A549 treated with ZK216348 at 1 μM for 4 hours (cell line): ENCODE measurements around the gene CHRNB2. TPM values are rescaled to one million over a fixed set of nuclear protein-coding genes. Genes with fewer than 3 reads are reported as not detected.

ENCODE experiments used
- total RNA-seq: library from RNA; stranded (reverse); fragments of 200-300 nt; extraction: Qiagen RNA extraction; gene quantifications from 5 replicates; pipeline ENCODE4 v1.2.3, GENCODE V29; 2022; ENCODE audit warnings: low read depth

CHRNB2 gene, protein sequence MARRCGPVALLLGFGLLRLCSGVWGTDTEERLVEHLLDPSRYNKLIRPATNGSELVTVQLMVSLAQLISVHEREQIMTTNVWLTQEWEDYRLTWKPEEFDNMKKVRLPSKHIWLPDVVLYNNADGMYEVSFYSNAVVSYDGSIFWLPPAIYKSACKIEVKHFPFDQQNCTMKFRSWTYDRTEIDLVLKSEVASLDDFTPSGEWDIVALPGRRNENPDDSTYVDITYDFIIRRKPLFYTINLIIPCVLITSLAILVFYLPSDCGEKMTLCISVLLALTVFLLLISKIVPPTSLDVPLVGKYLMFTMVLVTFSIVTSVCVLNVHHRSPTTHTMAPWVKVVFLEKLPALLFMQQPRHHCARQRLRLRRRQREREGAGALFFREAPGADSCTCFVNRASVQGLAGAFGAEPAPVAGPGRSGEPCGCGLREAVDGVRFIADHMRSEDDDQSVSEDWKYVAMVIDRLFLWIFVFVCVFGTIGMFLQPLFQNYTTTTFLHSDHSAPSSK
- total RNA-seq, result 0.25 to 0.48 TPM (median 0.33 TPM) in 5 replicates

DNA sequence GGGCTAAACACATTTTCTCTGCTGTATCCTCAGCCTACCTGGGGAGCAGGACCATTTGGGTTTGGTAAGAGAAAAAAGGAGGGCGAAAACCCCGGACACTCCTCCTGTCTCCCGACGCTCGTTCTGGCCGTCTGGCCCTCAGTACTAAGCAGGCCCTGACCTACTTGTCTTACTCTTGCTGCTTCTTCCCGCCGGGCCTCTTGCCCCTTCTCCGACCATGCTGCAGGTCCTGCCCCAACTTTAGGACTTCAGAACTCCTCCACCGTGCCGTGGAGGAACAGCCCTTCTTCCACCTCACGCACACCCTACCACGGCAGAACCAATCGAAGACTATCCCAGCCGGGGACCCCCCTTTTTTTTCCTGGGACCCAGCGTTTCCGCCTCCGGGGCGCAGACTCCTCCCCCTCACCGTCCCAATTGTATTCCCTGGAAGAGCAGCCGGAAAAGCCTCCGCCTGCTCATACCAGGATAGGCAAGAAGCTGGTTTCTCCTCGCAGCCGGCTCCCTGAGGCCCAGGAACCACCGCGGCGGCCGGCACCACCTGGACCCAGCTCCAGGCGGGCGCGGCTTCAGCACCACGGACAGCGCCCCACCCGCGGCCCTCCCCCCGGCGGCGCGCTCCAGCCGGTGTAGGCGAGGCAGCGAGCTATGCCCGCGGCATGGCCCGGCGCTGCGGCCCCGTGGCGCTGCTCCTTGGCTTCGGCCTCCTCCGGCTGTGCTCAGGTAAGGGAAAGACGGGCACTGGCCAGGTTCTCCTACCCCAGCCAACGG is at the start of gene CHRNB2:
Gene CHRNB2, plus strand, starts transcription at position 393 of the 771 bp plus-strand sequence. Its CDS starts 267 bp downstream, at position 660.

DNA sequence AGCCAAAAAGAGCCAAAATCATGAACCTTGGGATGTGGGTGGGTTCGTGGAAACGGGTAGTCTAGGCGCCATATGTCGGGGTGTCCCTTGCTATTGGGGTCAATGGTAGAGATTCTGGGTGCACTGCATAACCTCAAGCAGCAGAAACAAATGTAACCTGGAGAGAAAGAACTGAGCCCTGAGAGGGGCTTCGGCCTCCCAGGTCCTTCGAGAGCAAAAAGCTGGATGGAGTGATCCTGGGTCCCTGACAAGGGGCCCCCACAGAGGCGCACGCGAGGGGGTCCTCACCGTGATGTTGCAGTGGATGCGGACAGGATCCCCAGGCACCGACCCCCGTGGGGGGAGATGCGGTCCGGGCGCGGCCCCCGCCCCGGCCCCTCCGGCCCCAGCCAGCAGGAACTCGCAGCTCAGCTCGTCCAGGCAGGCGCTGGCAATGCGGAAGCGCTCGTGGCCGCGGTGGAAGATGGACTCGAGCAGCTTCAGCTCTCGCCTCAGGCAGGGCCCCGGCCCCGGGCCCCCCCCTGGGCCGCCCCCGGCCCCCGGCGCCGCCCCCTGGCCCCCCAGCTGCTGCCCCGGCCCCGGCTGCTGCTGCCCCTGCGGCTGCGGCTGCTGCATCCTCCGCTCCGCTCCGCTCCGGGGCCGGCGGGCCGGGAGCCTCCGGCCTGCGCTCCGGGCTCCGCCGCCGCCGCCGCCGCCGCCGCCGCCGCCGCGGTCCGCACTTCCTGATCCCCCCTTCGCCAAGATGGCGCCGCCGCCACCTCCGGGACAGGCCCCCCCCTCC is 9.4 kb upstream of the CHRNB2 start, which contains the start of gene UBE2Q1:
Gene UBE2Q1, minus strand, starts transcription at position 724 of the 781 bp plus-strand sequence. Its CDS starts 109 bp downstream, at position 615.

DNA sequence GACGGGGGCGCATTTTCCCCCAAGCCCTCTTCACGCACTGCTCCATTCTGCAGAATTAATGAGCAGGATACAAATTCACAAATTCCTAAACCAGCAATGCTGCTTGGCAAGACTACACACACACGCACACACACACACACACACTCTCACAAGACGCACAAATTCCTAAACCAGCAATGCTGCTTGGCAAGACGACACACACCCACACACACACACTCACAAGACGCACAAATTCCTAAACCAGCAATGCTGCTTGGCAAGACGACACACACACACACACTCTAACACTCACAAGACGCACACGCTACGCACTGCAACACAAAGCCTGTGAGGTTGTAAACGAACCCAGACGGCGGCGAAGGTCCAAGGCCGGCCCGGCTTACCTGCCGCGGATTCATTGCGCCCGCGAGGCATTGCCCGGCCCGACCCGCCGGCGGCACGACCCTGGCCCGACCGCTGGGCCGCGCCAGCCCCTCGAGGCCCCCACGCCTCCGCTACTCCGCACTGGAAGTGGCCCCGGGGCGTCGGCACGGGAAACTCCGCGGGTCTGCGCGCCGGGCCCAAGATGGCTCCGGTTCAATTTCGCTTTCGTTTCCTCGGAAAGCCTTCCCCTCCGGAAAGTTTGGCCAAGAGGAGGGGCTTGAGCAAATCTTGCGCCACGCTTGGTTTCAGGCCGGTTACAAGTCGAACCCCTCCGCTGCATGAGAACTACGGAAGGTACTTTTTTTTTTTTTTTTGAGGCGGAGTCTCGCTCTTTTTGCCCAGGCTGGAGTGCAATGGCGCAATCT is 40.2 kb downstream of the CHRNB2 start, which contains the start of gene ADAR:
Gene ADAR, minus strand, starts transcription at position 578 of the 788 bp plus-strand sequence. Its CDS starts 180 bp downstream, at position 398.

Other genes starting within 250 kb of the CHRNB2 start
- gene AQP10, start 246.7 kb upstream of the CHRNB2 start, total RNA-seq, result not detected in 5 replicates
- gene ATP8B2, start 242.3 kb upstream of the CHRNB2 start, total RNA-seq, result 20.3 to 44.1 TPM (median 37.3 TPM) in 5 replicates
- 19.1 to 25.8 TPM (median 25.0 TPM) in 5 replicates for gene IL6R, start 162.4 kb upstream of the CHRNB2 start, total RNA-seq
- not detected in 5 replicates for gene TDRD10, start 65.6 kb upstream of the CHRNB2 start, total RNA-seq
- gene SHE, start 65.4 kb upstream of the CHRNB2 start, total RNA-seq, result 0.05 to 0.08 TPM (median 0.07 TPM) in 5 replicates
- 53.8 to 71.6 TPM (median 67.6 TPM) in 5 replicates for gene UBE2Q1, start 9.1 kb upstream of the CHRNB2 start, total RNA-seq
- gene ADAR, start 40.4 kb downstream of the CHRNB2 start, total RNA-seq, result 64.0 to 86.1 TPM (median 74.2 TPM) in 5 replicates